Activated CD4-positive, alpha-beta T cell treated with anti-CD3 and anti-CD28 coated beads, Interleukin-2, amount 50 U/mL, for 24 hours (primary cell): ENCODE measurements around the gene SART1.

ENCODE experiments used
- DNase-seq, 2 donors: peaks; one replicate each; pipeline ENCODE4 v3.0.0-alpha.2; 2020; ENCODE audit warnings: low read depth in 1 of 2, low spot score in 1 of 2

Gene SART1

DNA sequence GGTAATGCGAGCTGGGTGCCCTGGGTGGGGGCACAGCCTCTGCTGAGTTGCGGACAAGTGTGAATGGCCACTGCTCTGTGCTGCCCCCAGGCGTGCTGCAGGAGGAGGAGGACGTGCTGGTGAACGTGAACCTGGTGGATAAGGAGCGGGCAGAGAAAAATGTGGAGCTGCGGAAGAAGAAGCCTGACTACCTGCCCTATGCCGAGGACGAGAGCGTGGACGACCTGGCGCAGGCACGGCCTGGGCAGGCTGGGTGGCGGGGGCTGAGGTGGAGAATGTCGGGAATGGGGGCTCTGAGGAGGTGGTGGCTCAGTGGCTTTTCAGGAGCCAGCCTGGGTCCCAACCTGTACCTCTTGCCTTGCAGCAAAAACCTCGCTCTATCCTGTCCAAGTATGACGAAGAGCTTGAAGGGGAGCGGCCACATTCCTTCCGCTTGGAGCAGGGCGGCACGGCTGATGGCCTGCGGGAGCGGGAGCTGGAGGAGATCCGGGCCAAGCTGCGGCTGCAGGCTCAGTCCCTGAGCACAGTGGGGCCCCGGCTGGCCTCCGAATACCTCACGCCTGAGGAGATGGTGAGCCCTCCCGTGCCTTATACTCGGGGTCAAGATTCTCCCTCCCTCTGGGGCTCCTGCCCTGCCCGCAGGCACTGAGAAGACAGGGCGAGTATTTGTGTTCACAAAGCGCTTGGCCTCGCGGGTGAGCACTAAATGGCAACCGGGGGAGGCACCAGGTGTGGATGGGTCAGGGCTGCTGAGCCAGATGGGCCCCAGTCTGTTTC, 4.6 kb downstream of the SART1 start:
- no peak for DNase-seq

- no peak for DNase-seq
Measured at GRCh38 chr11:65967329-65967934, 5.9 kb downstream of the SART1 start.

- DNase-seq = no peak
Measured at GRCh38 chr11:65968600-65969482, 7.3 kb downstream of the SART1 start.

DNA sequence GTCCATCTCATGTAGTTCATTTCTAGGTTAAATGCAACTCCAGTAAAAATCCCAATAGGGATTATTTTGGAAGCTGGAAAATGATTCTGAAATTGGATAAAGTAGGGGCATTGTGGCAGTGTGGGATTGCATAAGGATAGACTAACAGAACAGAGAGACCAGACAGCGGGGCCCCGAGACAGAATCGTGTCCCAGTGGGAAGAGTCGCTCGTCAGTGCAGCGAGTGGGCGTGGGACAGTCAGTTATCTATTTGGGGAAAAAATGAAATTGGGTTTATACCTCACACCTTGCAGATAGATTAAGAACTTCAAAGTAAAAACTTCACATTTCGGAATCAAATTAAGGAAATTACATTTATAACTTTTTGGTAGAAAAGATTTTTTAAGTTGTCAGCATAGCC, 10.6 kb downstream of the SART1 start:
- DNase-seq = no peak

DNA sequence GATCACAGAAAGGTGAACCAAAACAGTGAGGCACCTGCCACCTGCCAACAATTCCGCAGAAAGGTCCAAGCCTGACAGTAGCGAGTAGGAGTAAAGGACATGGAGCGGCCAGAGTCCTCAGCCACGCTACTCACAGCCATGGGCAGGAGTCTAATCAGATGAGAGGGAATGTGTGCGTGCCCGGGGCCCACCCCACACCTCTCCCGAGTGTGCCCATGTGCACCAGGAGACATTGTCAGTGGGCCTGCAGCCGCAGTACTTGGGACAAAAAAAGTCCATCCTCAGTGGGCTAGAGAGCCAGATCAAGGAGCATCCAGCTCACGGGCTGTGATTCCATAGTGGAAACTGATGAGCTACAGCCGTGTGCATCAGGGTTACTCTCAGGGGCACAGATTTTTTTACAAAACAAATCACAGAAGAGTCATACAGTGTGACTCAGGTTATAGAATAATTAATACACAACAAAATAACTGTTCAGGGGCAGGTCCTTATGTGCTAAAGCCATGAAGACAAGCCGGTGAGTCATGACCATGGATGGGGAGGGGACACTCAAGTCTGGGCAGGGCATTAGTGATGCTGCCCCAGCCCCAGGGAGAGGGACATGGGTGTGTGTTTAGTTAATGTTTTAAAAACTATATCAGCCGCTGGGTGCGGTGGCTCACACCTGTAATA, 12.0 kb downstream of the SART1 start:
- DNase-seq = no peak

GRCh38 chr11:65975771-65976170, 14.2 kb downstream of the SART1 start:
- no peak for DNase-seq

- DNase-seq = no peak
Measured at GRCh38 chr11:65976216-65977176, 15.0 kb downstream of the SART1 start.

DNA sequence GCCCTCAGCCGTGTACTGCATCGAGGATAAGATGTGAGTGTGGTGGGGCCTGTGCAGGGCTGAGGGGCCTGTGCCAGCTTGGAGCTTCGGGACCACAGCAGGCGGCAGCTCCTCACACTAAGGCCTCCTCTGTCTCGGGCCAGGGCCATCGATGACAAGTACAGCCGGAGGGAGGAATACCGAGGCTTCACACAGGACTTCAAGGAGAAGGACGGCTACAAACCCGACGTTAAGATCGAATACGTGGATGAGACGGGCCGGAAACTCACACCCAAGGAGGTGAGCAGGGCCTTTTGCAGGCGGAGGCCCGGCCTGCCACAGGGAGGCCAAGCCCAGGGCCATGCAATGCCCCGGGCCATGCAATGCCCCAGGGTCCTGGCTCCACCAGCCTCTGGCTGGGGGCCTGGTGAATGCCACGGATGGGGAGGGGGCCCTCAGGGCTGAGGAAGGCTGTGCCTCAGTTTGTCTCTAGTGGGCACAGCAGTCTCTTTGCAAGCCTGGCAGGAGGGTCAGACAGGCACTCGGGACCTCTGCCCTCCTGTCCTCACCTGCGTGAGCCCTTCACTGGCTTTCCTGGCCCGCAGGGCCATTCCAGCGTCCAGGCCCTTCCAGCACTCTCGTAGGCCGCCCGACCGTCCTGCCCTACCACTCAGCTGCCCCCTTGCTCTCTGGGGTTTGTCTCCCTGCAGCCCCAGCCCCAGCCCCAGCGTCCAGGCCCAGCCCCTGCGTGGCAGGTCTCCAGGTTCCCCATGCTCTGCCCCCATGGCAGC, 16.3 kb downstream of the SART1 start:
- no peak for DNase-seq

DNA sequence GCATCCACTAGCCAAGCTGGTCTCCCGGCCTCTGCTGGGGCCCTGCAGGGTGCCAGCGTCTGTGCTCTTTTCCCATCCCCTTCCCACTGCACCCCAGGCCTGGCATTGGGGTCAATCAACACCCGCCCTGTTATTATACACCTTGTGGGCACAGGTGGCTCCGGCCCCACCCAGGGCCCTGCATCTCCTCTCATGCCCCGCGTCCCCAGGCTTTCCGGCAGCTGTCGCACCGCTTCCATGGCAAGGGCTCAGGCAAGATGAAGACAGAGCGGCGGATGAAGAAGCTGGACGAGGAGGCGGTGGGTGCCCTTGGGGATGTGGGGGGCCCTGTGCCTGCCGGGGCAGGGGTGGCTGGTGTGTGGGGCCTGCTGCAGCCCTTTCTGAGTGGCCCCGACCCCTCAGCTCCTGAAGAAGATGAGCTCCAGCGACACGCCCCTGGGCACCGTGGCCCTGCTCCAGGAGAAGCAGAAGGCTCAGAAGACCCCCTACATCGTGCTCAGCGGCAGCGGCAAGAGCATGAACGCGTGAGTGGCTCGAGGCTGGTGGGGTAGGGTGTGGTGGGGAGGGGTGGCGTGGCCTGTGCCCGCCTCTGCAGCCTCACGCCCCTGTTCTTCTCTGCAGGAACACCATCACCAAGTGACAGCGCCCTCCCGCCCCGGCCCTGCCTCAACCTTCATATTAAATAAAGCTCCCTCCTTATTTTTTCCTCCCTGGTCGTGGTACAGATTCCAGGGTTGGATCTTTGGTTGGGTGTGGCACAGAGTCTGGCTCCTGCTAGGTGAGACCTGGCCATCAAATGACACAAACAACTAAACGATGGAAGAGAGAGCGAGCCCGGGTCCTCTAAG, 17.1 kb downstream of the SART1 start:
- DNase-seq = no peak

DNA sequence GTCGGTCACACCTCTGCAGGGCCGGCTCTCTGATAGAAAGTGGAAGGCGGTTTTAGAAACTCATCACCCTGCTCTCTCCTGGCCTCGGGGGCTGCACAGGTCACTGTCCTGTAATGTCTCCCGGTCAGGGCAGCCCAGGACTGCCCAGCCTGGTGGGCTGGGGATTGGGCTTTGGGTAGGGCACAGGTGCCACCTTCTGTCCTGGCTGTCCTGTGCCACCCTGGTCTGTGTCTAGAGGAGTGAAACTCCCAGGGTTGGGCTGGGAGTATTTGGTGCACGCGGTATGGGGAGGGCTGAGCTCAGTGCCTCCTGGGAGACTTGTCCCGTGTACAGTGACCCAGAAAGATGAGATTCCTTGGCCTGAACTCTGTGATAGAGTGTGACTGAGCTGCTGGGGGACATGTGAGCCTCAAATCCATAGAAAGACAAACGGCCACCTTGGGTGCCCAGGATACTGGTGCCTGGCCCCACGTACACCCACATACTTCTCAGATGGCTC, 17.8 kb downstream of the SART1 start:
- DNase-seq = no peak

DNA sequence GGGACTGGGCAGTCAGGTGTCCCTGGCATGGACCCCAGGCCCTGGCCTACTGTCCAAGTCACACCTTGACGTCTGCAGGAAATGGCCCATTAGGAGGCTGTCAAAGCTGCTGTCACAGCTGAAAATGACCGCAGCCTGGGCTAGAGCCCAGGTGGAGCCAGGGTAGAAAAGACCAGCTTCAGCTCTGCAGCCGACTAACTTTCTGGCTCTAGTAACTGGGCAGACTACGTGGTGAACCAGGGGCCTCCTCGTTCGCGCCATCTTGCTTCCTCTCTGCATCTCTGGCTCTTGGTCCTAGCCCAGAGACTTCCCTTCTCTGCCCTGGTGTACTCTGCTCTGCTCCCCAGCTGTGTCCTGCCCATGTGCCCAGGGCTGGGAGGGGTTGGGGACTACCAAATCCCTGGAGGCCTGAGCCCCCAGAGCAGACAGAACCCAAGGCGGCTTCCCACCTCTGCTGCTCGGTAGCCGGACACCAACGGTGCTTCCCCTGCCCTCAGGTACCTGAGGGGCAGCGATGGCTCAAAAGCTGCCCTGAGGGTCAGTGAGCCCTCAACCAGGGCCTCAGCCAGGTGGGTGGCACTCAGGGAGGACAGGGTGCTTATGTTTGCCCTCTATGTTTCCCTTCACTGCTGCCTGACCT, 19.7 kb downstream of the SART1 start:
- no peak for DNase-seq

DNA sequence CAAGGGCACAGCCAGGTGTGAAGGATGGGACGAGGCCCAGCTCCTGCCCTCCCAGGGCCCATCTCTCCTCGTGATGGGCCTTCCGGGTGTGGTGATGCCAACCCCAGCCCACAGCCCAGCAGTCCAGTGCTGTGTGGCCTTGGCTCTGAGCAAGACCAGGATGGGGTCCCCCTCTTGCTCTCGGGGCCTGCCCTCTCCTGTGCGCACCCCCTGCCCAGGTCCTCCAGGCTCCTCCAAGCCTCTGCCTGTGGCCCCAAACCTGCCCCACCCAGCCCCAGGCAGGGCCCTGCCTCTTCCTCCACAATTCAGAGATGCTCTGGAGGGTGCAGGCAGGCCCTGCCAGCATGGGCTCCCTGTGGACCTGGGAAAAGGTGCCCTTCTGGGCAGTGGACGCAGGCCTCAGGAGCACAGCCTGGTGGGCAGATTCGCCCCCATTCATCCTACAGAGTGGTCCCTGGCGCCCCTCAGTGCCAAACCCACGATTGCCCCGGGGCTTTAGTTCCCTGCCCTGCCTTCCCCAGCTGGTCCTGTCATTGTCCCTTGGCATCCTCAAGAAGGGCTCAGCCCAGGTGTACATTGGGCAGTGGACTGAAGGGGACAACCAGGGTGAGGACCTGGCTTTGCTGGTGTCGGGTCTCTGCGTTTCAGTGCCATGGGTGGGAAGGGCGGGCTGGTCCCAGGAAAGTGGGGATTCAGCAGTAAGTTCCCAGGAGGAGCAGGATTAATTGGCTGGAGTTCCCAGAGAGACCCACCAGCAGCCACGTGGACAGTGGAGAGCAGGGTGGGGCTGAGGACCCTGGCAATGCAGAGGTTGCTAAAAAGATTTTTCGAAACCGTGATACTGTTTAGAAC, 20.7 kb downstream of the SART1 start:
- DNase-seq = no peak

- no peak for DNase-seq
Measured at GRCh38 chr11:65982824-65983588, 21.5 kb downstream of the SART1 start.

- DNase-seq = no peak
Measured at GRCh38 chr11:65983589-65983987, 22.1 kb downstream of the SART1 start.

- no peak for DNase-seq
Measured at GRCh38 chr11:65987336-65987735, 25.8 kb downstream of the SART1 start.
